ENCODE measurements around the gene OTUB2. TPM values are rescaled to one million over a fixed set of nuclear protein-coding genes. Genes with fewer than 3 reads are reported as not detected.

Gene OTUB2
- total RNA-seq, 1 experiment from 2014 or later, result 1.2 TPM

Other genes with a start within 250 kb of the OTUB2 start
- gene PRIMA1, start 237.9 kb upstream of the OTUB2 start, total RNA-seq (2014; rRNA removed; shearing (Covaris generic)), result not detected in 2 replicates
- gene FAM181A, start 99.0 kb upstream of the OTUB2 start, total RNA-seq (2014; rRNA removed; shearing (Covaris generic)), result not detected in 2 replicates
- gene ASB2, start 49.8 kb upstream of the OTUB2 start, total RNA-seq (2014; rRNA removed; shearing (Covaris generic)), result not detected in 2 replicates
- not detected in 2 replicates for gene CCDC197, start 29.0 kb upstream of the OTUB2 start, total RNA-seq (2014; rRNA removed; shearing (Covaris generic))
- gene DDX24, start 54.9 kb downstream of the OTUB2 start, total RNA-seq (2014; rRNA removed; shearing (Covaris generic)), result 142 and 162 TPM in 2 replicates
- gene IFI27L1, start 55.0 kb downstream of the OTUB2 start, total RNA-seq (2014; rRNA removed; shearing (Covaris generic)), result 8.8 and 11.1 TPM in 2 replicates
- gene IFI27, start 84.4 kb downstream of the OTUB2 start, total RNA-seq (2014; rRNA removed; shearing (Covaris generic)), result 5.9 and 10.1 TPM in 2 replicates
- 86.1 and 89.0 TPM in 2 replicates for gene IFI27L2, start 103.3 kb downstream of the OTUB2 start, total RNA-seq (2014; rRNA removed; shearing (Covaris generic))
- 1.5 and 3.6 TPM in 2 replicates for gene PPP4R4, start 148.0 kb downstream of the OTUB2 start, total RNA-seq (2014; rRNA removed; shearing (Covaris generic))

Measured in A172 (cell line).